ENCODE results near the gene SPAAR. TPM values are rescaled to one million over a fixed set of nuclear protein-coding genes. Genes with fewer than 3 reads are reported as not detected.
"Not testable (repeated sequence)": the region's sequence is repeated elsewhere in the genome, so short reads cannot be mapped to it uniquely, and the experiment has no call there.

The SPAAR gene
- total RNA-seq, 6 donors from 2014 or later, result 3.3 to 19.9 (median 8.5) TPM

DNA sequence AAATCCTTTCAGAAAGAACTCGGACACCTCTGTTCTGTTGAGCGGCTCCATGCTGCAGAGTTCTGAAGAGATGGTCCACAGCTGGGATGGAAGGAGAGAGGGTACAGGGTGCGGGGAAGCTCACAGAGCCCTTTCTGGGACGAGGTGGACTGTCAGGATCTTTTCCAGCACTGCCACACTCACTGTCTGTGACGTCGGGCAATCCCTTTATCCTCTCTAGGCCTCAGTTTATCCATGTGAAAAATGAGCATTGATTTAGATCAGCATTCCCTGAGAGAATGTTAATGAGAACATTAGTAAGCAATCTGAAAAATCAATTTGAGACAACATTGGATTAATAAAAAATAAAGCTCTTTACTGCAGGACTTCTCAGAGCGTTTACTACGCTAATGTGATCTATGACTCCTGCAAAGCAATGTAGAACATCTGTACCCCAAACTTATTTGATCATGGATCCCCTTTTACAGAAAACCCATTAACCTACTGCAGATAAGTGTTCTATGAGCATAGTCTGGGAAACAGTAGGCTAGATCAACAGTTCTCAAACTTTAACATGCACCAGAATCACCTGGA lies 38.9 kb upstream of the SPAAR start, which contains the start of gene OR13J1:
Gene OR13J1, minus strand, starts transcription at position 51 of the 573 bp plus-strand sequence. Its CDS starts 0 bp downstream, at position 51.
- 89 to 93% methylated on average over 8 of the region's 8 CpGs for WGBS, 2 donors
- TF ChIP-seq POLR2AphosphoS5 (IDR thresholded peaks at IDR 0.05), result no peak
- TF ChIP-seq, protein P1, sequence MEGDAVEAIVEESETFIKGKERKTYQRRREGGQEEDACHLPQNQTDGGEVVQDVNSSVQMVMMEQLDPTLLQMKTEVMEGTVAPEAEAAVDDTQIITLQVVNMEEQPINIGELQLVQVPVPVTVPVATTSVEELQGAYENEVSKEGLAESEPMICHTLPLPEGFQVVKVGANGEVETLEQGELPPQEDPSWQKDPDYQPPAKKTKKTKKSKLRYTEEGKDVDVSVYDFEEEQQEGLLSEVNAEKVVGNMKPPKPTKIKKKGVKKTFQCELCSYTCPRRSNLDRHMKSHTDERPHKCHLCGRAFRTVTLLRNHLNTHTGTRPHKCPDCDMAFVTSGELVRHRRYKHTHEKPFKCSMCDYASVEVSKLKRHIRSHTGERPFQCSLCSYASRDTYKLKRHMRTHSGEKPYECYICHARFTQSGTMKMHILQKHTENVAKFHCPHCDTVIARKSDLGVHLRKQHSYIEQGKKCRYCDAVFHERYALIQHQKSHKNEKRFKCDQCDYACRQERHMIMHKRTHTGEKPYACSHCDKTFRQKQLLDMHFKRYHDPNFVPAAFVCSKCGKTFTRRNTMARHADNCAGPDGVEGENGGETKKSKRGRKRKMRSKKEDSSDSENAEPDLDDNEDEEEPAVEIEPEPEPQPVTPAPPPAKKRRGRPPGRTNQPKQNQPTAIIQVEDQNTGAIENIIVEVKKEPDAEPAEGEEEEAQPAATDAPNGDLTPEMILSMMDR (IDR thresholded peaks at IDR 0.05), result no peak
- TF ChIP-seq EP300 (IDR thresholded peaks at IDR 0.05), result no peak
- no peak for TF ChIP-seq POLR2A (IDR thresholded peaks at IDR 0.05)
- Histone ChIP-seq H3K9me3 (no peaks in the 10 kb centered on the region), H3K27me3 (no peaks in the 10 kb centered on the region), H3K36me3 (no peaks in the 10 kb centered on the region), H3K27ac (no peak within 1 kb of the TSS), H3K4me1 (no peaks in the 10 kb centered on the region), H3K4me3 (no peak within 1 kb of the TSS)
- DNase-seq, result no peak
- ATAC-seq (ENCODE audit: low FRiP score in 2 of 2), result no peak

DNA sequence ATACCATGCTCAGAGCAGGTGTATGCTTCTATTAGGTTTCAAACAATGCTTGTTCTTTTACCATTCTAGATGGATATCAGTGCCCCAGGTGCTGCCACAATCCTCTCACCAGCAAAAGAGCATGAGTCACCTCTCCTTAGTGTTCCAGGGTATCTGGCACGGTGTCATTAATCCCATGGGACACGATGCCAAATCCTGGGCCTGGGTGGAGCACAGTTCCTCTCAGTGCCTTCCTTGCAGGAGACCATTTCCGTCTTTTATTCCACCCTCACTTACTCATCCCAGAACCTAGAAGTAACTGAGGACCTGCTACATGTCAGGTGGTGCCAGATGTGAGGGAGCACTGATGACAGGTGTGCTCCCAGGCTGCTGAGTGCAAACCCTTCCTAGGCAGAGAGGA lies 37.7 kb upstream of the SPAAR start:
- Histone ChIP-seq H3K36me3 (no peaks in the 10 kb centered on the region), H3K4me1 (no peaks in the 10 kb centered on the region), H3K27ac (no peak overlapping the region), H3K9me3 (no peaks in the 10 kb centered on the region), H3K27me3 (no peaks in the 10 kb centered on the region), H3K4me3 (no peak overlapping the region)
- ATAC-seq (ENCODE audit: low FRiP score in 2 of 2) (no peak), DNase-seq (no peak)
- 65 to 68% methylated on average over 3 of the region's 3 CpGs for WGBS, 2 donors
- no peak for TF ChIP-seq POLR2AphosphoS5 (IDR thresholded peaks at IDR 0.05)
- no peak for TF ChIP-seq POLR2A (IDR thresholded peaks at IDR 0.05)
- TF ChIP-seq, protein P1 (IDR thresholded peaks at IDR 0.05), result no peak
- TF ChIP-seq EP300 (IDR thresholded peaks at IDR 0.05), result no peak

DNA sequence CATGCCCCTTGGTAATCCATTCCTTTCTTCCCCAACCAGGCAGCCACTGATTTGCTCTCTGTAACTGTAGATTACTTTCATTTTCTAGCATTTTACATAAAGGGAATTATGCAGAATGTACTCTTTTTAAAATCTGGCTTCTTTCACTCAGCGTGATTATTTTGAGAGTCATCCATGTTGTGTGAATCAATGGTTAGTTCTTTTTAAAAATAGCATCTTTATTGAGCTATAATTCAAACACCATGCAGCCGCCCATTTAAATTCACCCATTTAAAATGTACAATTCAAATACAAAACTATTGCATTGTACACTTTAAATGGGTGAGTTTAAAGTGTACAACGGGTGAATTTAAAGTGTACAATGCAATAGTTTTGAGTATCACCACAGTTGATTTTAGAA lies 36.8 kb upstream of the SPAAR start:
- Histone ChIP-seq H3K9me3 (peaks cover 0 to 6% (median 0%) of the 10 kb centered on the region in 4 donors), H3K36me3 (no peaks in the 10 kb centered on the region), H3K4me1 (no peaks in the 10 kb centered on the region), H3K27ac (no peak overlapping the region), H3K4me3 (no peak overlapping the region), H3K27me3 (no peaks in the 10 kb centered on the region)
- ATAC-seq (ENCODE audit: low FRiP score in 2 of 2), result no peak
- DNase-seq, result no peak
- no peak for TF ChIP-seq POLR2AphosphoS5 (IDR thresholded peaks at IDR 0.05)
- no peak for TF ChIP-seq EP300 (IDR thresholded peaks at IDR 0.05)
- TF ChIP-seq, protein P1 (IDR thresholded peaks at IDR 0.05), result no peak
- no peak for TF ChIP-seq POLR2A (IDR thresholded peaks at IDR 0.05)
- 84 to 89% methylated on average over 3 of the region's 3 CpGs for WGBS, 2 donors

DNA sequence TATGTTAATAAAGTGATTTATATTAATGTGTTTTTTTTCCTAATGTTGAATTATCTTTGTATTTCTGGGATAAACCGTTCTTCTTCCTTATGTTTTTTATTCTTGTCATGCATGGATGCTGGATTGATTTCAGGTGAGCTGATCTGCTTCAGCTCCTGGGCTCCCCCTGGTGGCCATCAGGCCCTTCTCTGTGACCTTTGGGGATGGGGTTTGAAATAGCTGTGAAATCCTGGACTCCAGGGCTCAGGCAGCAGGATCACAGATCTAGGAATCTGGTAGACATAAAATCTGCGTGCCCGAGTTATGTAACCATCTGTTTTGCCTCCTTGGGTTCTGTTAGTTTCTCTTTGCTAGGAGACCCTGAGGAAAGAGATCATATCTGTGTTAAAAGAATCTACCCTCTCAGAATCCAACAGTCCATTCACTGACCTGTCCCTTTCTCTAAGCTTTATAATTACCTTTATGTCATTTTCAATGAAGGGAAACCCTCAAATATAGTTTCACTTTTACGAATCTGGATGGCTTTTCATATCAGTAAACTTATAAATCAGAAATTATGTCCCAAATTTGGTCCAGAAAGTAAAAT lies 26.9 kb upstream of the SPAAR start:
- no peak overlapping the region for H3K4me3 ChIP-seq
- H3K4me1 ChIP-seq, result no peaks in the 10 kb centered on the region
- DNase-seq (peak in 1 of 2 donors; percentile 84), ATAC-seq (ENCODE audit: low FRiP score in 2 of 2) (peak in 1 of 2 donors; percentile 90)
- H3K36me3 ChIP-seq, result no peaks in the 10 kb centered on the region
- H3K9me3 ChIP-seq, result peaks cover 0 to 3% (median 0%) of the 10 kb centered on the region in 4 donors
- no peak overlapping the region for H3K27ac ChIP-seq
- WGBS, 2 donors, result 0 to 5% methylated on average over 4 of the region's 4 CpGs
- TF ChIP-seq EP300 (IDR thresholded peaks at IDR 0.05) (no peak), POLR2A (IDR thresholded peaks at IDR 0.05) (no peak)
- TF ChIP-seq, protein P1 (IDR thresholded peaks at IDR 0.05), result peak; percentile 64 to 94 (median 86)
- no peaks in the 10 kb centered on the region for H3K27me3 ChIP-seq

DNA sequence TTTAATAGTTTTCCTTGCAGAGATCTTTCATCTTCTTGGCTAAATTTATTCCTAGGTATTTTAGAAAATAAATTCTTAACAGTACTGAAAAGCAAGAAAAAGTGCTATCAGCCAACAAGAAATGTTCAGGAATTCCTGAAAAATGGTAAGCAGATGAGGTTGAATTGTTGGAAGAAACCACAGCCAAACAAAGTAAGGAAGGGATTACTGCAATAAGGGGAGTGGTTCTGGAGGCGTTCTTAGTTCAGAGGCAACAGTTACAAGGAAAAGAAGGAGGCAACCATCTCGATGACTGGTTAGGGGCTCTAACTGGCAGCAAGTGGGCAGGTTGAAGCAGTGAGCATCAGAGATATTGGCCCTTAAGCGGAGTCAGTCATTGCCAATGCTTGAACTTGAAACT lies 26.3 kb upstream of the SPAAR start:
- 61 to 66% methylated on average over 3 of the region's 3 CpGs for WGBS, 2 donors
- no peaks in the 10 kb centered on the region for H3K9me3 ChIP-seq
- TF ChIP-seq POLR2A (IDR thresholded peaks at IDR 0.05) (no peak), POLR2AphosphoS5 (IDR thresholded peaks at IDR 0.05) (no peak), EP300 (IDR thresholded peaks at IDR 0.05) (no peak)
- TF ChIP-seq, protein P1 (IDR thresholded peaks at IDR 0.05), result no peak
- no peak overlapping the region for H3K27ac ChIP-seq
- H3K36me3 ChIP-seq, result no peaks in the 10 kb centered on the region
- no peaks in the 10 kb centered on the region for H3K4me1 ChIP-seq
- ATAC-seq (ENCODE audit: low FRiP score in 2 of 2) (no peak), DNase-seq (no peak)
- no peaks in the 10 kb centered on the region for H3K27me3 ChIP-seq
- no peak overlapping the region for H3K4me3 ChIP-seq

DNA sequence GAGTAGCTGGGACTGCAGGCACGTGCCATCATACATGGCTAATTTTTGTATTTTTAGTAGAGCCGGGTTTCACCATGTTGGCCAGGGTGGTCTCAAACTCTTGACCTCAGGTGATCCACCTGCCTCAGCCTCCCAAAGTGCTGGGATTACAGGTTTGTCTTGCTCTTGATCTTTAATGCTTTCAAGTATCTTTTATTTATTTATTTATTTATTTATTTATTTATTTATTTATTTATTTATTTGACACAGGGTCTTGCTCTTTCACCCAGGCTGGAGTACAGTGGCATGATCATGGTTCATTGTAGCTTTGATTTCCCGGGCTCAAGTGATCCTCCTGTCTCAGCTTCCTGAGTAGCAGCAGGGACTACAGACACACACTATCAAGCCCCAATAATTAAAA lies 24.4 kb upstream of the SPAAR start:
- not testable (repeated sequence) for H3K27ac ChIP-seq; H3K9me3 ChIP-seq; H3K36me3 ChIP-seq; H3K4me1 ChIP-seq; H3K27me3 ChIP-seq; ATAC-seq (ENCODE audit: low FRiP score in 2 of 2); DNase-seq; H3K4me3 ChIP-seq
- WGBS, 2 donors, result 82 to 89% methylated on average over 3 of the region's 3 CpGs

Measured in upper lobe of left lung (tissue), 6 donors.